HG03196 (cell line): Measurements from ENCODE around the gene TMEM266.

Source experiments
- ATAC-seq: cut with Tn5 transposase; IDR thresholded peaks from one replicate; pipeline ENCODE4 v1.9.1; 2021; ENCODE audit not compliant: unreplicated experiment

TMEM266 gene

GRCh38 chr15:76160426-76161152 is 100.8 kb downstream of the TMEM266 start:
- ATAC-seq, result no peak

DNA sequence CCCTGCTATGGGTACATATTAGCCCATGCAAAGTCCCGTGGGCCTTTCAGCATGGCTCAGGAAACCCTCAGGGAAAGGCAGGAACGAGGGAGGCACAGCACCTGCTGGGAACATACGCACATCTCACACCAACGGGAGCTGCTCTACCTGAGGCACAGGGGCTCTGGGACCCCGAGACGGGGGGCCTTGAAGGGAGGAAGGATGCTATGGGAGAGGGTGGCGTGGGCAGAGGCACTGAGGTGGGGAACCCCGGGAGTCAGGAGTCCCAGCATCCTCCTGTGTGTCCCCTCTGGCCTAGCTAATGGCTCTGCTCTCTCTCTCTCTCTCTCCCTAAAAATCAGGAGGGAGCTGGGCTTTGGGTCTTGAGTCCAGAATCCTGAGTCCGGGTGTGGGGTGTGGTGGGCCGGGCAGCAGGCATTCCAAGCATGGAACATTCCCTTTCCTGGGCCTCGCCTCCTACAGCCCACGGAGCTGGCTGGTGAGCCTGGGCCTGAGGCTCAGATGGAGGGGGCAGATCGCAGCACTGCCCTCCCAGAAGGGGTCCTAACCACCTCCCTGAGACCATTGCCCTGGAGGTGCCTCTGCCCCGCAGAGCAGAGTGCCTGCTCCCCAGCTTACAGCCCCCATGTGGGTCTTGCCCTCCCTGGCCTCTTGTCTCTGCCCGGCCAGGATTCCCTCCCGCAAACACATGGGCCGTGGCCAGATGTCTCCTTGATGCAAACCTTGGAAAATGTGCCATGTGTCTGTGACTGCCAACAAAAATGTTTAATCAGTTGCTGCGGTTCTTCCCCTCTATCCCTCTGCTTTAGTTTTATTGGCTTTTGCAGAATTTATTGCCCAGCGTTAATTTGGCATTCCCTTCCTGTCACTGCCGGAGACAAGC is 101.6 kb downstream of the TMEM266 start:
- ATAC-seq, result no peak

DNA sequence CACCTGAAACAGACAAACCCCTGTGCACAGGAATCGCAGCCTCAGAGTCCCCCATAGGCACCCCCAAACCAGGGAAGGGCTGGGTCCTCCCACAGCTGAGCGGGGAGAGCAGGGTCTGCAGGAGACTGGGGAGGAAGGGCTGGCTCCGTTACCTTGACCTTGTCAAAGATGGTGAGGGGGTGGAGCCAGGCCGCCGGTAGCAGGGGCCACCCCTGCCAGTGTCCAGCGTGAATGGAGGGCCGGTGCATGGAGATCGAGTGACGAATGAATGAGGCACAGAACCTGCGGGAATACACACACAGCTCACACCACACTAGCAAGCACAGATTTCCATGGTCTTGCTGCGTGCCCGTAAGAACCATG is 102.2 kb downstream of the TMEM266 start:
- no peak for ATAC-seq

- no peak for ATAC-seq
Measured at GRCh38 chr15:76162784-76163456, 103.1 kb downstream of the TMEM266 start.

- no peak for ATAC-seq
Measured at GRCh38 chr15:76163457-76164295, 103.9 kb downstream of the TMEM266 start.

- no peak for ATAC-seq
Measured at GRCh38 chr15:76164602-76165001, 104.8 kb downstream of the TMEM266 start.

GRCh38 chr15:76165951-76166350 is 106.2 kb downstream of the TMEM266 start:
- ATAC-seq, result no peak

DNA sequence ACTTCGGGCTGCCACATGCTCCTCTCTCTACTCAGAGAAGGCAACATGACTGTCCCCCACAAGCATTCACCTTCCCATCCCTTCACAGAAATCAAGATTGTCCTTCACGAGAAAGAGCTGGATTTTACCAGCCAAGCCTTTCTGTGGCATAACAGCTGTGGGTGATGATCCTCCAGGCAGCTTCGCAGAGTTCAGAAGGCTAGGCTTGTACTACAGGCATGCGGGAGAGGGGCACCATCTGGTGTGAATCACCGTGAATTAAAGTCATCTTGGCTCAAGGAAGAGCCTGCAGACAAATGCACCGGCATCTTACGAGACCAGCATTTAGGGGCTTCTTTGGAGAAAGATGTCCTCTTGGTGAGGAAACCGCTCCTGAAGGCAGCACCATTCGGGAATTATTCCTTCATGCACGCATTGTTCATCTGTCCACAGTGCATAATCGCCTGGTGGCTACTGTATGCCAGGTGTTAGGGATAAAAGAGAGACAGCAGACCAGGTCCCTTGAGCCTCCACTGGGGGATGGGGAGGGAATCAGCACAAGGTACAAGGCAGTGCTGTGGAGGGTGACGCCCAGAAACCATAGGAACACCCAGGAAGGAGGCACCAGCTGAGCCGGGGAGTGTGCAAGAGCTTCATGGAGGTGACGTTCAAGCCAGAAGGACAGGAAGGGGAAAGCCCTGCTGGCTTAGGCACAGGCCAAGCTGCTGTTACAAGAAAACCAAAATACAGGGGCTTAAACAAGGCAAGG is 108.6 kb downstream of the TMEM266 start:
- ATAC-seq, result no peak

DNA sequence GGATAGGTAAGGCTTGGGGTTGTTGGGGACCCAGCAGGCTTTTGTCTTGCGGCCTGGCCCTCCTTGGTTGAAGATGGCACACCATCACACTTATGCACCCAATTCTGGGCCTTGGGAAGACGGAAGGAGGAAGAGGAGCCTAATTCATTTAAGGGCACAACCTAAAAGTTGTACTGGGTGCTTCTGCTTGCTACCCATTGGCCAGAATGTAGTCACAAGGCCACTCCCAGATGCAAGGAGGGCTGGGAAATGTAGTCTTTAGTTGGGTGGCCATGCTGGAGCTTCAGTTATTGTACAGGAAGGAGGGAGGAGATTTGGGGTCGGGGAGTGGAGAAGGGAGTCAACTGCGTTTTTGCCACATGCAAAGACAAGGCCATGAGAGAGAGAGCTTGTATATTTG is 109.2 kb downstream of the TMEM266 start:
- ATAC-seq, result no peak

- no peak for ATAC-seq
Measured at GRCh38 chr15:76169911-76170800, 110.4 kb downstream of the TMEM266 start.

GRCh38 chr15:76172782-76173181 is 113.0 kb downstream of the TMEM266 start:
- ATAC-seq, result no peak

DNA sequence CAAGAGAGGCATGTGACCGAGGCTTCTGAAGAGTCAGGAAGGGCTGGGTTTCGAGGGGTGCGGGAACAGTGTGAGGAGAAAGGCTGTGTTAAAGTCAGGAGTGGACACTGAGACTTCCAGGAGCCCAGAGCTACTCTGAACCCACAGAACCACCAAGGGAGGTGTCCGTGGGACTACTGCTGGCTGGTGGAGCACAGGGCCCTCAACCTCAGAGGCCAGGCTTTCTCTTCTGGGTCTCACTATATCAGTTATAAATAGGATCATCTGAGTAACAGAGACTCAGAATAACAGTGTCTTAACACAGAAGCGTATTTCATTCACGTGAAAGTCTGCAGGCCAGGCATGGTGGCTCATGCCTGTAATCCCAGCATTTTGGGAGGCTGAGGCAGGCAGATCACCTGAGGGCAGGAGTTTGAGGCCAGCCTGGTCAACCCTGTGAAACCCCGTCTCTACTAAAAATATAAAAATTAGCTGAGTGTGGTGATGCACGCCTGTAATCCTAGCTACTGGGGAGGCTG is 113.6 kb downstream of the TMEM266 start:
- ATAC-seq, result no peak

- no peak for ATAC-seq
Measured at GRCh38 chr15:76174654-76175053, 114.9 kb downstream of the TMEM266 start.

GRCh38 chr15:76175442-76175841 is 115.7 kb downstream of the TMEM266 start:
- no peak for ATAC-seq

GRCh38 chr15:76176059-76176458 is 116.3 kb downstream of the TMEM266 start:
- no peak for ATAC-seq

- ATAC-seq, result no peak
Measured at GRCh38 chr15:76176487-76177085, 116.8 kb downstream of the TMEM266 start.

DNA sequence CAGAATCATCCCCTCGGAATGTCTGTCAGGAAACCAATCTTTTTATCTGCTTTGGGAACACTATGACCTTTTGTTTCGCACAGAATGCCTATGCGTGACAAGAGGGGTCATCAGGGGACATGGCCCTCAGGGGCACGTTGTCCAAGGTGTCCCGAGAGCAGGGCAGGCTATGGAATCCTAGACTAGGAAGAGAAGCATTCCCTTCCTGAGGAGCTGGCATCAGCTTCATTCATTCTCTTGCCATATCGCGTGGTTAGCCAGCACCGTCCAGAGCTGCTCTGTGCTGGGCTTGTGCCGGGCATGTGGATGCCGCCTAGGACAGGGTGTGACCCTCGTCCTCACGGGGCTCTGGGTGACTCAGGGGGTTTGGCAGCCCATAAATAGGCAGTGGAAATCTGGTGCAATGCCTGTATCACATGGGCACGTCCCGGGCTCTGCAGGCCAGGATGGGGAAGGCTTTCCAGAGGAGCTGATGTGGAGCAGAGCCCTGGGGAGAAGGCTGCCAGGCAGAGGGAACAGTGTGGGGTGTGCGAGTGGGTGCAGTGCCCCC is 117.8 kb downstream of the TMEM266 start:
- ATAC-seq, result no peak

- ATAC-seq, result no peak
Measured at GRCh38 chr15:76178296-76179000, 118.7 kb downstream of the TMEM266 start.
